ENCODE measurements around the gene EDDM13.

EDDM13 gene

DNA sequence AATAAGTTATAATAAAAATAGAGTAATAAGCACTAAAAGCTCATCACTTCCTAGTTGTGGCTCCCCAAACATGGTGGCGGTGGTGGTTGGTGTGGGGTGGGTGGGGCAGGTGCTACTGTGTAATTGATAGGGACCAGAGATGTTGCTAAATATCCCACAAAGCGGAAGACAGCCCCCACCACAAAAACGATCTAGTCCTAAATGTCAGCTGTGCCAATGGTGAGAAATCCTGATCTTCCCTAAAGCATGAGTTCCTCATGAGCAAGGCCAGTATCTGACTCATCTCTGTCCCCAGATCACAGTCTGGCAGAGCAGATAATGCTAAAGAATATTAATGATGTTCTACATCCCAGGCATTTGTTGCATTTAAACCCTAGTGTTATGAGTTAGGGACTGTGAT, 1.9 kb upstream of the EDDM13 start:
- TF ChIP-seq, protein P1, sequence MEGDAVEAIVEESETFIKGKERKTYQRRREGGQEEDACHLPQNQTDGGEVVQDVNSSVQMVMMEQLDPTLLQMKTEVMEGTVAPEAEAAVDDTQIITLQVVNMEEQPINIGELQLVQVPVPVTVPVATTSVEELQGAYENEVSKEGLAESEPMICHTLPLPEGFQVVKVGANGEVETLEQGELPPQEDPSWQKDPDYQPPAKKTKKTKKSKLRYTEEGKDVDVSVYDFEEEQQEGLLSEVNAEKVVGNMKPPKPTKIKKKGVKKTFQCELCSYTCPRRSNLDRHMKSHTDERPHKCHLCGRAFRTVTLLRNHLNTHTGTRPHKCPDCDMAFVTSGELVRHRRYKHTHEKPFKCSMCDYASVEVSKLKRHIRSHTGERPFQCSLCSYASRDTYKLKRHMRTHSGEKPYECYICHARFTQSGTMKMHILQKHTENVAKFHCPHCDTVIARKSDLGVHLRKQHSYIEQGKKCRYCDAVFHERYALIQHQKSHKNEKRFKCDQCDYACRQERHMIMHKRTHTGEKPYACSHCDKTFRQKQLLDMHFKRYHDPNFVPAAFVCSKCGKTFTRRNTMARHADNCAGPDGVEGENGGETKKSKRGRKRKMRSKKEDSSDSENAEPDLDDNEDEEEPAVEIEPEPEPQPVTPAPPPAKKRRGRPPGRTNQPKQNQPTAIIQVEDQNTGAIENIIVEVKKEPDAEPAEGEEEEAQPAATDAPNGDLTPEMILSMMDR (IDR thresholded peaks at IDR 0.05; ENCODE audit: control extremely low read depth, extremely low read depth, low read depth, missing control alignments) = no peak
- DNase-seq (ENCODE audit: extremely low spot score) = no peak
- POLR2A ChIA-PET = no interaction called here
- CTCF ChIA-PET = interaction anchor here (1.1 to 3.5 kb wide), 4 partner anchors 10 to 63 kb away, joined by 5 to 28 read pairs (median 10); no protein-coding TSS in a partner anchor

DNA sequence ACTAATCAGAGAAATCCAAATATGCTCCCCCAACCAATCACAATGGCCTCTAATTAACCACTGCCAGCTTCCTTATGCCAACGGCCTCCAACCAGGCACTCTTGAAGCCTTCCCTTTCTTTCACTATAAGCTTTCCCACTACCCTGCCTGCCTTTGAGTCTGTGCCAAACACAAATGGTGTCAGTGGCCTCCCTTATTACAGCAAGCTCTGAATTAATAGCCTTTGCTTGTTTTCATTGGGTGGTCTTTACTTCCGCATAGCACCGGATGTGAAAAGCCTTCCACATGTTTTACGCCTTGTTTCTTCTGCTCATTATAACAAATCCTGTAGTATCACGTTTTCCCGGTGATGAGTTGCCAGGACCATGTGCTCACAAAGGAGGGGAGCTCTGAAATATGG, 1.4 kb upstream of the EDDM13 start:
- POLR2A ChIA-PET = no interaction called here
- CTCF ChIA-PET = interaction anchor here (1.1 to 3.5 kb wide), 4 partner anchors 10 to 62 kb away, joined by 5 to 28 read pairs (median 10); no protein-coding TSS in a partner anchor
- no peak for DNase-seq (ENCODE audit: extremely low spot score)
- TF ChIP-seq, protein P1 (IDR thresholded peaks at IDR 0.05; ENCODE audit: control extremely low read depth, extremely low read depth, low read depth, missing control alignments) = no peak

DNA sequence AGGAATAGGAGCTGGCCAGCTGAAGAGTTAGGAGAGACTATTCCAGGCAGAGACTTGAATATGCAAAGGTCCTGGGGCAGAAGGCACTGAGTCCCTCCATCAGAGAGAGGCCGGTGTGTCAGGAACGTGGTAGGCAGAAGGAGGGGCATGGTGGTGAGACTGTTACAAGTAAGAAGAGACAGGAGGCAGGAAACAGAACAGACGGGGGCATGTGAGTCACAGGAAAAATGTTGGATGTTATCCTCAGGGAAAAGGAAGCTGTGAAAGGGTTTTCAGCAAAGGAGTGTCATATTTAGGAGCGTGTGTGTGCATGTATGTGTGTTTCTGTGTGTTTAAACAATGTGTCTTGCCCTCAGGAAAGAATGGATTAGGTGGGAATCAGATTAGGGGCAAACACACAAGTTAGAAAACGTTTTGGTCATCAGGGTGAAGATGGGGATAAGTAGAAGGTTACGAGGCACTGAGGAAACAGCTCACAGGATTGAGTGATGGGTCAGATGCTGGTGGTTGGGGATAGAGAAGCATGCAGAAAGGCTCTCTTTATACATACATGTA, 1.1 kb downstream of the EDDM13 start:
- TF ChIP-seq, protein P1 (IDR thresholded peaks at IDR 0.05; ENCODE audit: control extremely low read depth, extremely low read depth, low read depth, missing control alignments) = no peak
- ChIA-PET POLR2A (interaction anchor here (0.6 kb wide), 1 partner anchor 41 kb away, joined by 7 read pairs; the partner anchor contains the start of gene ZSCAN5A), CTCF (interaction anchor here (1.2 to 2.5 kb wide), 4 partner anchors 9 to 76 kb away, joined by 3 to 6 read pairs (median 4); no protein-coding TSS in a partner anchor)
- DNase-seq (ENCODE audit: extremely low spot score) = no peak

DNA sequence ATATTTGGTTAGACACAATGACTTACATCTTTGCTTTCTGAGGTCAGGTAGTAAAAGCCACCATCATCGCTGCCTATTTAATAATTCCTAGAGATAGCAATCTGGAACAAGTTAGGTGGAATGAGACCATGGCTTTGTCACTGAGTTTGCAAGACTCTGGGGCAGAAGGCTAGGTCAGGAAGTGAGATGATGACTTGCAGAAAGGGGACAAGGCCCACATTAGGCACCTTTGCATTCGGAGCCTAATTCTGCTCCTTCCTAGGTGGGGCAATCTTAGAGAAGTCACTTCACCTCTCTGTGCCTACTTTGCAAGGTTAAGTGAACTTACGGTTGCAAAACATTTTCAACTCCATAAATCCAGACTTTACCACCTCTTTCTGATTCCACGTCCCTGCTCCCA, 10.3 kb downstream of the EDDM13 start:
- DNase-seq (ENCODE audit: extremely low spot score) = no peak
- TF ChIP-seq, protein P1 (IDR thresholded peaks at IDR 0.05; ENCODE audit: control extremely low read depth, extremely low read depth, low read depth, missing control alignments) = no peak
- POLR2A ChIA-PET = no interaction called here
- CTCF ChIA-PET = interaction anchor here (1.4 to 2.7 kb wide), 3 partner anchors 27 to 50 kb away, joined by 3 to 11 read pairs (median 6); no protein-coding TSS in a partner anchor

DNA sequence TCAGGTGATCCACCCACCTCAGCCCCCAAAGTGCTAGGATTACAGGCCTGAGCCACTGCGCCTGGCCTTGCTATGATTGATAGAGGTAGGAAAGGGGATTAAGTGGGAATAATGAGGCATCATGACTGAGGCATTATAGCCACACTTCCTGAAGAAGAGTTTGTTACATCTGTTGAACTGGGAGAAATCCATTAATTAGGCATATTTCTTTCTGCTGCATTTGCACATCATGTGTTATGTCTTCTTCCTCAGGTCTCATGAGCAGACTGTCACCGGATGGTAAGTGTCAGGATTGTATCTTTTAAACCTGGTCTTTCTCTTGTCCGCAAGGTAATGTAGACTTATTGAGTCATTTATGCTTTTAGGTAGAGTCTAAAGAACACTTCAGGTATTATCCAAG, 12.2 kb downstream of the EDDM13 start:
- POLR2A ChIA-PET = no interaction called here
- TF ChIP-seq, protein P1 (IDR thresholded peaks at IDR 0.05; ENCODE audit: control extremely low read depth, extremely low read depth, low read depth, missing control alignments) = no peak
- CTCF ChIA-PET = no interaction called here
- DNase-seq (ENCODE audit: extremely low spot score) = no peak

DNA sequence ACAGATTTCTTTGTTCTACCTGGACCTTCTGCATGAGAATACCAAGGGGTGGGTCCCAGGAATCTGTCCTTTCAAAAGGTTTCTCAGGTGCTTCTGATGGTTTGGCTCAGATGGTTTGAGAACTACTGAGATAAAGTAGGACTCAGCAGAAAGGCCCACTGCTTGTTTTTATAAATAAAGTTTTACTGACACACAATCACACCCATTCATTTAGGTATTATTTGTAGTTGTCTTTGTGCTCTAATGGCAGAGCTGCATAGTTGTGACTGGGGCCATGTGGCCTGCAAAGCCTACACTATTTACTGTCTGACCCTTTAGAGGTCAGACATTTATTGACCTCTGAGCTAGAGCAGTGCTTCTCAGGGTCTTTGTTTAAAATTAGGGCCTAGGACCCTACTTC, 17.6 kb downstream of the EDDM13 start:
- TF ChIP-seq, protein P1 (IDR thresholded peaks at IDR 0.05; ENCODE audit: control extremely low read depth, extremely low read depth, low read depth, missing control alignments) = no peak
- ChIA-PET POLR2A (no interaction called here), CTCF (interaction anchor here (1.0 to 4.1 kb wide), 3 partner anchors 16 to 36 kb away, joined by 3 to 20 read pairs (median 3); no protein-coding TSS in a partner anchor)
- no peak for DNase-seq (ENCODE audit: extremely low spot score)

Measured in GM10248 (cell line).